H1 (cell line): ENCODE data around the gene BRIP1. TPM values are rescaled to one million over a fixed set of nuclear protein-coding genes. Genes with fewer than 3 reads are reported as not detected.

Experiments used
- CTCF ChIA-PET: fragments of 300-600 bp; sonication (Branson Sonifier 250); formaldehyde crosslinking; loops from one replicate; lab custom pipeline; 2021; ENCODE audit not compliant: partially characterized antibody; lab: Charles Lee
- POLR2A ChIA-PET: fragments of 300-600 bp; sonication (Branson Sonifier 250); formaldehyde crosslinking; loops from one replicate; lab custom pipeline; 2021; ENCODE audit warnings: inconsistent platforms; ENCODE audit not compliant: partially characterized antibody; lab: Charles Lee
- DNase-seq, 2 experiments: peaks; one replicate each; pipeline versions ENCODE4 v3.0.0 to v3.0.0-alpha.2; 2010 to 2022; ENCODE audit warnings: low spot score in 2 of 2, low read depth in 1 of 2, mixed read lengths in 1 of 2
- FAIRE-seq: peaks from 2 replicates; lab custom pipeline; 2011; peaks lifted over from hg19 to GRCh38; lab: Jason Lieb, UNC
- H2AFZ ChIP-seq: 2 replicates; pipeline ENCODE4 v1.8.1; 2012; ENCODE audit warnings: low read length, inconsistent platforms
- H2AK5ac ChIP-seq: 2 replicates; pipeline ENCODE4 v1.6.1; 2013; ENCODE audit warnings: low read depth, low read length
- H2BK120ac ChIP-seq: replicated peaks from 2 replicates; pipeline ENCODE3; 2013; ENCODE audit warnings: low read depth, low read length, inconsistent platforms
- H2BK12ac ChIP-seq: 2 replicates; pipeline ENCODE4 v1.6.1; 2013; ENCODE audit warnings: low read depth, low read length
- H2BK15ac ChIP-seq: 2 replicates; pipeline ENCODE4 v1.6.1; 2013; ENCODE audit warnings: low read length
- H2BK20ac ChIP-seq: 2 replicates; pipeline ENCODE4 v1.6.1; 2013; ENCODE audit warnings: low read length
- H2BK5ac ChIP-seq: 2 replicates; pipeline ENCODE4 v1.6.1; 2013; ENCODE audit warnings: low read depth, low read length
- H3K14ac ChIP-seq: 2 replicates; pipeline ENCODE4 v1.6.1; 2013; ENCODE audit warnings: inconsistent platforms; ENCODE audit not compliant: insufficient read length
- H3K18ac ChIP-seq: 2 replicates; pipeline ENCODE4 v1.6.1; 2013; ENCODE audit warnings: low read length; ENCODE audit errors: extremely low read depth
- H3K23ac ChIP-seq: 2 replicates; pipeline ENCODE4 v1.6.1; 2013; ENCODE audit warnings: inconsistent platforms; ENCODE audit not compliant: insufficient read length
- H3K23me2 ChIP-seq: 2 replicates; pipeline ENCODE4 v1.6.1; 2013; ENCODE audit warnings: low read depth, low read length
- H3K27ac ChIP-seq: 2 replicates; pipeline ENCODE4 v1.6.1; 2011; ENCODE audit warnings: low read depth, low read length, inconsistent platforms
- H3K27me3 ChIP-seq, 4 experiments: replicated peaks in 1 of 4; 1 replicate in 1 of 4; 2 replicates in 3 of 4; pipeline versions ENCODE4 v1.6.1 to v1.8.1; 2011 to 2013; ENCODE audit warnings: low read length in 3 of 4, mild to moderate bottlenecking in 3 of 4, inconsistent platforms in 2 of 4, mixed read lengths in 2 of 4, moderate library complexity in 1 of 4; ENCODE audit not compliant: control insufficient read depth in 3 of 4, insufficient read depth in 3 of 4; ENCODE audit errors: extremely low read depth in 1 of 4
- H3K36me3 ChIP-seq, 4 experiments: 2 replicates each; pipeline versions ENCODE4 v1.6.1 to v1.8.1; 2011 to 2013; ENCODE audit warnings: mild to moderate bottlenecking in 4 of 4, low read length in 3 of 4, moderate library complexity in 2 of 4, control low read depth in 1 of 4, inconsistent platforms in 1 of 4; ENCODE audit not compliant: insufficient read depth in 4 of 4, control insufficient read depth in 2 of 4
- H3K4ac ChIP-seq: replicated peaks from 2 replicates; pipeline ENCODE3; 2013; ENCODE audit warnings: low read length, low read depth, mixed read lengths, inconsistent platforms; ENCODE audit not compliant: insufficient read length
- H3K4me1 ChIP-seq, 4 experiments: replicated peaks in 1 of 4; 1 replicate in 1 of 4; 2 replicates in 3 of 4; pipeline versions ENCODE4 v1.6.1 to v1.8.1; 2011 to 2013; ENCODE audit warnings: low read length in 3 of 4, inconsistent platforms in 2 of 4, mixed read lengths in 1 of 4; ENCODE audit not compliant: insufficient read depth in 4 of 4, control insufficient read depth in 3 of 4
- H3K4me2 ChIP-seq, 2 experiments: 2 replicates each; pipeline versions ENCODE4 v1.6.1 to v1.8.1; 2011 to 2013; ENCODE audit warnings: low read depth in 2 of 2, low read length in 2 of 2, control low read depth in 1 of 2, inconsistent platforms in 1 of 2, mild to moderate bottlenecking in 1 of 2; ENCODE audit not compliant: insufficient read depth in 1 of 2
- H3K4me3 ChIP-seq, 4 experiments: fragments of 200-600, 300-600 bp in 1 of 4; sonication (generic), shearing (Covaris generic), sonication (Bioruptor Twin) in 1 of 4; 2 replicates each; pipeline versions ENCODE4 v1.5.1 to v1.8.1; 2011 to 2016; ENCODE audit warnings: low read length in 4 of 4, low read depth in 3 of 4, control low read depth in 2 of 4, inconsistent platforms in 2 of 4, mild to moderate bottlenecking in 2 of 4, mixed read lengths in 1 of 4, moderate library complexity in 1 of 4; ENCODE audit not compliant: insufficient read depth in 2 of 4; ENCODE audit errors: extremely low read depth in 1 of 4
- H3K56ac ChIP-seq: replicated peaks from 2 replicates; pipeline ENCODE3; 2013; ENCODE audit warnings: low read depth, mild to moderate bottlenecking, mixed read lengths, low read length, inconsistent platforms; ENCODE audit not compliant: insufficient read length
- H3K79me1 ChIP-seq: 2 replicates; pipeline ENCODE4 v1.6.1; 2013; ENCODE audit warnings: low read depth, low read length, control low read depth
- H3K79me2 ChIP-seq, 2 experiments: 2 replicates each; pipeline versions ENCODE4 v1.6.1 to v1.8.1; 2012 to 2013; ENCODE audit warnings: low read length in 2 of 2, mild to moderate bottlenecking in 2 of 2, inconsistent platforms in 1 of 2; ENCODE audit not compliant: insufficient read depth in 2 of 2, control insufficient read depth in 1 of 2
- H3K9ac ChIP-seq, 4 experiments: replicated peaks in 1 of 4; 1 replicate in 1 of 4; 2 replicates in 3 of 4; pipeline versions ENCODE4 v1.6.1 to v1.8.1; 2011 to 2013; ENCODE audit warnings: low read depth in 3 of 4, low read length in 3 of 4, control low read depth in 2 of 4, mild to moderate bottlenecking in 2 of 4, moderate library complexity in 2 of 4, inconsistent platforms in 1 of 4; ENCODE audit errors: extremely low read depth in 1 of 4
- H3K9me3 ChIP-seq, 2 experiments: 2 replicates each; pipeline versions ENCODE4 v1.6.1 to v1.8.1; 2012 to 2013; ENCODE audit warnings: mild to moderate bottlenecking in 2 of 2, moderate library complexity in 2 of 2, control low read depth in 1 of 2, inconsistent platforms in 1 of 2, low read depth in 1 of 2, low read length in 1 of 2, mixed read lengths in 1 of 2; ENCODE audit not compliant: insufficient read depth in 2 of 2
- H4K20me1 ChIP-seq, 2 experiments: replicated peaks in 1 of 2; 2 replicates each; pipeline versions ENCODE3 to v1.8.1; 2011 to 2013; ENCODE audit warnings: inconsistent platforms in 2 of 2, low read length in 2 of 2, mild to moderate bottlenecking in 1 of 2; ENCODE audit not compliant: insufficient read depth in 2 of 2, control insufficient read depth in 1 of 2
- H4K5ac ChIP-seq: 2 replicates; pipeline ENCODE4 v1.6.1; 2013; ENCODE audit warnings: low read length, low read depth, mixed read lengths, inconsistent platforms; ENCODE audit not compliant: insufficient read length
- H4K8ac ChIP-seq: 2 replicates; pipeline ENCODE4 v1.8.0; 2013; ENCODE audit warnings: mild to moderate bottlenecking, moderate library complexity, low read length, inconsistent platforms; ENCODE audit not compliant: insufficient read depth; ENCODE audit errors: extremely low read depth
- H4K91ac ChIP-seq: replicated peaks from 2 replicates; pipeline ENCODE3; 2013; ENCODE audit warnings: low read length, mixed read lengths, inconsistent platforms; ENCODE audit not compliant: insufficient read length
- WGBS, 2 experiments: shearing (Covaris generic) in 1 of 2; methylation state at CpG; one replicate each; pipeline versions ENCODE4 v1.1.6 to v1.1.7; 2013 to 2015; ENCODE audit warnings: low lambda C conversion rate in 2 of 2, mixed read lengths in 2 of 2, inconsistent platforms in 1 of 2, low coverage in 1 of 2, missing lambda C conversion rate in 1 of 2; ENCODE audit not compliant: insufficient replicate concordance in 2 of 2, insufficient coverage in 1 of 2, insufficient read length in 1 of 2; ENCODE audit errors: extremely low coverage in 1 of 2, missing lambda C conversion rate in 1 of 2; 5-methylcytosine and 5-hydroxymethylcytosine counted together
- polyA plus RNA-seq, 7 experiments: library from polyadenylated mRNA; depleted of rRNA in 3 of 7; stranded (reverse) in 5 of 7; unstranded in 2 of 7; fragments of >200 nt in 5 of 7; fragments of 200-250 nt in 2 of 7; gene quantifications; 1 replicate in 5 of 7; 2 replicates in 1 of 7; 4 replicates in 1 of 7; pipeline versions ENCODE4 v1.2.1 to v1.2.3, GENCODE V29; 2011 to 2013; ENCODE audit warnings: missing spikeins in 2 of 7, mixed read lengths in 2 of 7
- total RNA-seq: library from RNA; stranded (reverse); fragmentation: NEBNext Ultra II Directional; extraction: Animal tissue kit (Norgen Biotek cat#: 25700); gene quantifications from 2 replicates; pipeline ENCODE4 v1.2.1, GENCODE V29; 2021

BRIP1 gene
- total and polyA plus RNA-seq, 2 of the 8 experiments (the other 6 are each of a cell fraction or from before 2014, with no cell fraction given) = 5.8 to 19.2 TPM

GRCh38 chr17:61701978-61702377 lies 161.3 kb downstream of the BRIP1 start:
- no peak overlapping the region for H3K27ac ChIP-seq
- no peak overlapping the region for H4K8ac ChIP-seq
- H3K23ac ChIP-seq = no peak overlapping the region
- H2BK15ac ChIP-seq = no peak overlapping the region
- no peak overlapping the region for H2AFZ ChIP-seq
- no peak overlapping the region for H3K56ac ChIP-seq
- H3K4me2 ChIP-seq = no peak overlapping the region
- H3K36me3 ChIP-seq = no peaks in the 10 kb centered on the region; a peak in 1 of 8 replicates
- H2BK12ac ChIP-seq = no peak overlapping the region
- no peak overlapping the region for H2BK5ac ChIP-seq
- no peaks in the 10 kb centered on the region for H3K79me1 ChIP-seq
- no peak overlapping the region for H3K9ac ChIP-seq
- no peaks in the 10 kb centered on the region for H3K23me2 ChIP-seq
- peaks cover 27 to 38% of the 10 kb centered on the region in 2 experiments for H3K9me3 ChIP-seq
- H4K20me1 ChIP-seq = no peaks in the 10 kb centered on the region
- no peak overlapping the region for H3K14ac ChIP-seq
- 85% methylated on average over 1 of the region's 1 CpG; no CpG with 5 or more reads in 1 of the 2 experiments for WGBS, 2 experiments
- ChIA-PET POLR2A (no interaction called here), CTCF (no interaction called here)
- H3K4ac ChIP-seq = no peak overlapping the region
- H3K4me3 ChIP-seq = no peak overlapping the region
- no peaks in the 10 kb centered on the region for H3K4me1 ChIP-seq
- DNase-seq = no peak
- FAIRE-seq = no peak
- H3K79me2 ChIP-seq = no peaks in the 10 kb centered on the region
- H2BK20ac ChIP-seq = no peak overlapping the region
- no peaks in the 10 kb centered on the region for H3K27me3 ChIP-seq
- no peak overlapping the region for H4K91ac ChIP-seq
- H3K18ac ChIP-seq = no peak overlapping the region
- no peak overlapping the region for H2BK120ac ChIP-seq
- no peak overlapping the region for H4K5ac ChIP-seq
- no peak overlapping the region for H2AK5ac ChIP-seq
